ENCODE measurements around the gene UBE2J1.
A peak's percentile ranks its signal among the peaks of the same experiment; 100 is the strongest.

The UBE2J1 gene

DNA sequence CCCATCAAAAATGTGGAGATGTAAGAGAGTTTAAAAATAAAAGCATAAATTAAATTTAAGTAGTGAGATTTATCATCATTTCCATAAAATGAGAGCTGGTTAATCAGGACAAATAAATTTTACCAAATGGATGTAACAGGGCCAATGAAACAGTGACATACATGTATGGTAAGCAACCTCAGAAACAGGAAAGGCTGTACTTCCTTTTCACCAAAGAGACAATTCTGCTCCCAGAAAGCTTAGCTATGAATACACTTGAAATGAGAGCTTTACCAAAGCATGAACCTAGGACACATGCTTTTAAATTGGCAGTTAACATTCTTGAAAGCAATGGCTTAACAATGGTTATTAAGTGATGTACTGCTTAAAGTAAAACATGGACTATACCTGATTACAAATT, 12.1 kb upstream of the UBE2J1 start:
- DNase-seq (ENCODE audit: low read depth in 2 of 2), result no peak

DNA sequence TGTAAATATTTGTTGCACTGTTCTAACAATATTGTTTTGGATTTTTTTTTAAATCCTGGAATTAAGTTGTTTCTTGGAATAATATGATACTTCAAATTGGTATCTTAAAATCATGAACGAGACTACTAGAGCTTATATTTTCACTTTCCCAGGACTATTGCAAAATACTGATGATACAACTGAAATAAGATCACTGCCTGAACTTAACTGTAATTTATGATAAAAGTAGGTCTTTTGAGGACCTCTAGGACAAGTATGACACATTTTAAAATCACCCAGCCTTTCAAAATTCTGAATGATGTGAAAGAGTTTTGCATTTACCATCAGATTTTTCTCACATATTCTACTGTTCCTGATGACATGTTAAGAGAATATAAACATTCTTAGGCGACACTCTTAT, 8.6 kb upstream of the UBE2J1 start:
- DNase-seq (ENCODE audit: low read depth in 2 of 2), result no peak

- DNase-seq (ENCODE audit: low read depth in 2 of 2), result peak; percentile 40 to 46
These were observed 8.0 kb upstream of the UBE2J1 start for GRCh38 chr6:89360415-89360999.

DNA sequence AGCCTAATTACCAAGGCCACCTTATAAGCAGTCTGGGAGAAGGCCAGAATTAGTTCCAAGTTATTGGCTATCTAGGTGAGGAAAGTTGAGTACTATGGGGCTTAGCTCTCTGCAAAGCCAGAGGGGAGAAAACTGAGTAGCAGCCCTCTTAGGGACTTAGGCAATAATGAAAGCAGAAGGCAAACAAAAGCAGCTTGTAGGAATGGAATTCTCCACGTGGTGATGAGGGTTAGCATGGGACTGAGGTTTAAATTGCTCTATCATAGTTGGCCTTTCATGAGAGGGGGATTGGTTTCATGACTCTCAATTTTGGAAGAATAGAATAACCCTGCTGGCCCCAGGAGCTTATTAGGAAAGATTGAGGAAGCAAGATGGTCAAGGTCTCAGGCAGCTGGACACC, 7.0 kb upstream of the UBE2J1 start:
- no peak for DNase-seq (ENCODE audit: low read depth in 2 of 2)

DNA sequence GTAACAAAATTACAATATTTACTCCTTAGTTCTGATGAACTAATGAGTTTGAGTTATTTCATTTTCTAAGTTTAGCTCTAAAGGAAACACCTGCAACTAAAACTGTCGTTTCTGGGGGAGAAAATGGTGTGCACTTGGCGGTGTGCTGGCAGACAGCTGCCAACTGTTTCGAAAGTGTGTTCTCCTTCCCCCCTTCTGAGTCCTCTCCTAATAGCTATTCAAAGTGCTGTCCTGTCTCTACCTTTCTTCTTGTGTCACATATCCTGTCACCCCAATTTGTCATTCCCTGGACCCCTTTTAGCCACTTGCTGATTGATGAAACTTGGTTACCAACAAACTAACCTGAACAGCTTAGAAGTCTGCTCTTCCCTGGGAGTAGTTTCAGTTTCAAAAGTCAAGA, 4.9 kb upstream of the UBE2J1 start:
- DNase-seq (ENCODE audit: low read depth in 2 of 2), result no peak

DNA sequence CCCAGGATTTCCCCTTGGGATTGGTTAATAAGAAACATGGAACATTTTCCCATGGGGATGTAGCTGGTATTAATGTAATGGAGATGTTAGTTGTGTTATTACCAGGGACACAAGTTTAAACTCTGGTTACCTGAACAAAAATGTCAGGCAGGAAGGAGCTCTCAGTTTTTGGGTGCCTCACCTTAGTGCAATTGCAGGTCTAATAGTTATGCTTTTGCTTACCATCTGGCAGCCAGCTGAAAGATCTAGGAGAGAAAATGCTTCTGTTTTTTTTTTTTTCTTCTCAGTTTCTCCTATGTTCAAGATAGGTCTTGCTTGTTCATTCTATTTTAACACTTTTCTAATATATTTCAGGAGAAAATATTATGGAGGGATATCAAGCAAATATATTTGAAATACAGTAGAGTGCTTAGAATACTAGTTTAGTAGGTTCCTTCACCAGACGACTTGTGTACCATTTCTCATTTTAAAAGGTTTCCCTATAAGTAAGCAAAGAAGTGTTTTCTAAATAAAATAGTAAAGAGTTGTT, 4.2 kb upstream of the UBE2J1 start:
- DNase-seq (ENCODE audit: low read depth in 2 of 2), result no peak

- DNase-seq (ENCODE audit: low read depth in 2 of 2), result no peak
These were observed 3.1 kb upstream of the UBE2J1 start for GRCh38 chr6:89355511-89356194.

GRCh38 chr6:89353702-89354392, 1.3 kb upstream of the UBE2J1 start:
- no peak for DNase-seq (ENCODE audit: low read depth in 2 of 2)

DNA sequence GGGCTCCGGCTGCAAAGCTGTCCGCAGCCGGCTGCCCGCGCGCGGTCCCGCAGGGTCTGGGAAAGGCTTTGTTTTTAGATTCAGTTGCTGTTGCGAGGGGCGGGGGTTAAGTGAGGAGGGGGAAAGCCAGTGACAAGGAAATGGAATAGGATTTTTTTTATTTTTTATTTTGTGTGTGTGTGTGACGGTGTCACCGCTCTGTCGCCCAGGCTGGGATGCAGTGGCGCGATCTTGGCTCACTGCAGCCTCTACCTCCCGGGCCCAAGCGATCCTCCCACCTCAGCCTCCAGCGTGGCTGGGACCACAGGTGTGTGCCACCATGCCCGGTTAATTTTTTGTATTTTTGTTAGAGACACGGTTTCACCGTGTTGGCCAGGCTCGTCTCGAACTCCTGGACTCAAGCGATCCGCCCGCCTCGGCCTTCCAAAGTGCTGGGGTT, 615 bp upstream of the UBE2J1 start:
- DNase-seq (ENCODE audit: low read depth in 2 of 2), result no peak

GRCh38 chr6:89351671-89352277, 748 bp downstream of the UBE2J1 start:
- no peak for DNase-seq (ENCODE audit: low read depth in 2 of 2)

DNA sequence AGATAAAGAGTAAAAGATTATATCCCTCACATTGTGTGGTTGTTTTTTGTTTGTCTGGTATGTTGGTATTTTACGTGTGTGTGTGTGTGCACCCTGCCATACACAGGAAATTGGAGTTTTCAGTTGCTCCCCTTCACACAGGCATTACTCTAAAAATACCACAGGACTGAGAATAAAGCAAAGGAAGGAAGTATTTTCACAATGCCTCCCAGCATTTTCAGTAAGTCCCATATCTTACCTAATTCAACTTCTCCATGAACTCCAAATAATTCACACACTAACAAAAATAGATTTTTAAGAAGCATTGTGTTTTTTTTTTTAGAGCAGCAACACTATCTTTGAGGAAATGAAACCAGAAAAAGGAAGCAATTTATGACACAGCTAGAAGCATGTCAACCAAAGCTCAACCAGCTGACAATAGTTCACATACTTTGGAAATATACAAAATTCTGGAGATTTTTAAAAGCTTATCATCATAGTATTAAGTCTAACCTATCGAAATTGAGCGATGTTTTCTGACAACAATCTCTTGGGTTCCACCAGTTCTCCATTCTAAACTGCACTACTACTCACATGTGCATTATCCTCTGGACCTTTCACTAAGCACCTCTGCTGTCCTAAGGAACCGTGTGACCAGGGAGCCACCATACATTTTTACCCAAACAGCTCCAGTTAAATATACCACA, 2.1 kb downstream of the UBE2J1 start:
- DNase-seq (ENCODE audit: low read depth in 2 of 2), result no peak

- DNase-seq (ENCODE audit: low read depth in 2 of 2), result no peak
These were observed 4.2 kb downstream of the UBE2J1 start for GRCh38 chr6:89348372-89348771.

DNA sequence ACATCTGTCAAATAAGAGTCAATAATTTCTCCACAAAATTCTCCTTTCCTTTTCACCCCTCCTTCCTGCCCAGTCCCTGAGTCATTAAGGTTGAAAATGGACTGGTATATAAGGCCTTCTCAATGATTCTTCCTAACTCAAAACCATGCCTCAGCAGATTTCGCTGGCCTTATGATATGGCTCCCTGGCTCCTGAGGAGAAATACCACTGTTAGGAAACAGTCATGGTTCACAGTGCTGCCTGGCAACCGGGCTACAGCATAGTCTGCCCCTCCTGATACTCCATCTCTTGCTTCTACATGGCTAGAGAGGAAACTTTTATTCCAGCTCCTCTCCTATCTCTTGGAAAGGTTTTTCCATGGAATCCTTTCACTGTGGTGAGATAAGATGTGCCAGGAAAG, 4.7 kb downstream of the UBE2J1 start:
- DNase-seq (ENCODE audit: low read depth in 2 of 2), result no peak

DNA sequence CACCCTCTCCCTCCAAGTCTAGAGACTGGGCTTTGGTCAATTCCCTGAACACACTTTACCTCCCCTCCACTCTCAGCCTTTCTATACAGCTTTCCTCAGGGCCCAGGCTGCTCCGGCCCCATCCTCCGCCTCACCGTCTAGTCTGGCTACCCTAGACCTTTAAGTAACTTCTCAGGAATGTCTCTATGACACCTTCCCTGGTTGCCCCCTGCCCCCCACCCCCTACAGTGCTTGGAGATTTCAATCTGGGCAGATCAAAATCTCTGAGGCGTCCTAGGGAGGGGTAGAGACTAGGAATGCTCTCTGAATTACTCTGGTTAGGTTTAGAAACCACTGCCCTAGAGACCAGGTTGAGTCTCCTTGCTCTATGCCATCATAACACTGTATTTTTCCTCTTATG, 6.1 kb downstream of the UBE2J1 start:
- DNase-seq (ENCODE audit: low read depth in 2 of 2), result no peak

- no peak for DNase-seq (ENCODE audit: low read depth in 2 of 2)
These were observed 13.0 kb downstream of the UBE2J1 start for GRCh38 chr6:89339565-89339964.

DNA sequence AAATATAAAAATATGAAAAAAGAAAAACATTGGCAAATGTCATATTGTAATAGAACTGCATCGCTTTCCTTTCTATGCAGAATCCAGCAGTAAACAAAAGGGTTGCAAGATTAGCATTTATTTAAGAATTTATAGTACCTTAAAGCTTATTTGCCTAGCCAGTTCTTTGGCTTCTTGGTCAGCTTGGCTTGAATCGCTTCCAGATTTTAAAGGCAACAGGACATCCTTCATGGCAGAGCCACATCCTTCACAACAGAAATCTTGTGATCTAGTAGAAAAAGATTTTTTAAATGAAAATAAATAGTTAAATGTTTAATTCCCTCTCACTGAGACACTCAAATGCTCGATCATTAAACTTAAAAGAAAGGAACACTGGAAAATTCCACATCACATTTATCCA, 17.4 kb downstream of the UBE2J1 start:
- DNase-seq (ENCODE audit: low read depth in 2 of 2), result no peak

DNA sequence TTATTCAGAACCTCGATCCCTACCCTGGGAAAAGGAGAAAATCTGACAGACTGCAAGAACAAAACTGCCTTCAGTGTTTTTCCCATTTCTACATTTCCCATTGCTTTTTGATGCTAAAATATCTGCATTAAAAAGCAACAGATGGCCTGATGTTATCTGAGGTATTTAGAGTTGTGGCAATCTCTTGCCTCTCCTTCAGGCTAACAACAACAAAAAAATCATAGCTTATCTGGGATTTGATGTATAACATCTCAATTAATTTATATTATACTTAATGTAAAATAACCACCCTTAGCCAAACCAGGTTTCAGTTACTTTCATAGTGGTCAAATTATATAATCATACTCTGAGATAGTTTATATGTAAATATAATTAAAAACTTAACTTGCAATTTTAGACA, 21.6 kb downstream of the UBE2J1 start:
- no peak for DNase-seq (ENCODE audit: low read depth in 2 of 2)

- no peak for DNase-seq (ENCODE audit: low read depth in 2 of 2)
These were observed 23.5 kb downstream of the UBE2J1 start for GRCh38 chr6:89328976-89329375.

DNA sequence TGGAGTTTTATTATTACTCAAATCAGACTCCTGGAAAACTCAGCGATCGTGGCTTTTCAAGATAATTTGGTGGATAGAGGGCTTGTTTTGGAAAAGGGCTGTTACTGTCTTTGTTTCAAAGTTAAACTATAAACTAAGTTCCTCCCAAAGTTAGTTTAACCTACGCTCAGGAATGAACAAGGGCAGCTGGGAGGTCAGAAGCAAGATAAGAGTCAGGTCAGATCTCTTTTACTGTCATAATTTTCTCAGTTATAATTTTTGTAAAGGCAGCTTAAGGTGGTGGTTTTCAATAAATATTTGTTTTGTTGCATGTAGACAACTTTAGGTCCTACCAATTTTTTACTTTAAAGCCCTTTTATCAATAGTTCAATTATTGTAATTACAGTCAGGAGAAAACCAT, 28.2 kb downstream of the UBE2J1 start:
- DNase-seq (ENCODE audit: low read depth in 2 of 2), result no peak

DNA sequence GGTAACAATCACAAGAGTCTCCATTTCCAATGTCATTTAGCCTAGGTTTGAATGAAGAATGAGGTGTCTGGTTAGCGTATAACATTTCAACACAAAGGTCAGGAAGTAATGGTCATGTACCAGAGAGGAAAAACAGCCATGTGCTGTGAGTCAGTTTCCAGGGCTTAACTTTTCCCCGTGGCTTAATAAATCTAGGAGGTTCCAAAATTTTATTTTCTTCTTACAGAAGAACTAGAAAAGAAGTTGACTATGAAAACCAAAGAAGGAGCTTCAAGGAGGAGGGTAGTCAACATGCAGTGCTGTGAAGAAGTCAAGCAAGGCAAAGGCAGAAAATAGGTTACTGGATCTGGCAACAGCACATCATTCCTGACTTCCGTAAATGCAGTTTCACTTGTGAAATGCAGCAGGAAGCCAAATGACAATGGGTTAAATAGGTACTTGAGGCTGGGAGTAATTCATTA, 29.0 kb downstream of the UBE2J1 start:
- no peak for DNase-seq (ENCODE audit: low read depth in 2 of 2)

GRCh38 chr6:89321131-89321970, 31.2 kb downstream of the UBE2J1 start:
- no peak for DNase-seq (ENCODE audit: low read depth in 2 of 2)
